T-helper 2 cell (primary cell): Measurements from ENCODE around the gene UGT1A10.

Experiments
- DNase-seq, 5 experiments: peaks; one replicate each; pipeline versions ENCODE4 v3.0.0 to v3.0.0-alpha.2; 2012 to 2022

Gene UGT1A10

GRCh38 chr2:233780771-233781170 is 144.5 kb downstream of the UGT1A10 start:
- DNase-seq, result no peak

GRCh38 chr2:233789554-233789953 is 153.3 kb downstream of the UGT1A10 start:
- no peak for DNase-seq

GRCh38 chr2:233791151-233791882 is 155.1 kb downstream of the UGT1A10 start:
- no peak for DNase-seq

GRCh38 chr2:233791883-233792329 is 155.7 kb downstream of the UGT1A10 start:
- no peak for DNase-seq

- DNase-seq, result no peak
Measured at GRCh38 chr2:233792720-233793119, 156.5 kb downstream of the UGT1A10 start.

GRCh38 chr2:233793465-233794127 is 157.3 kb downstream of the UGT1A10 start:
- no peak for DNase-seq

- no peak for DNase-seq
Measured at GRCh38 chr2:233794128-233794658, 157.9 kb downstream of the UGT1A10 start.

- DNase-seq, result no peak
Measured at GRCh38 chr2:233795735-233796171, 159.5 kb downstream of the UGT1A10 start.

- DNase-seq, result no peak
Measured at GRCh38 chr2:233796254-233796653, 160.0 kb downstream of the UGT1A10 start.

- DNase-seq, result no peak
Measured at GRCh38 chr2:233798335-233799086, 162.3 kb downstream of the UGT1A10 start.

GRCh38 chr2:233799087-233799665 is 162.9 kb downstream of the UGT1A10 start:
- no peak for DNase-seq

GRCh38 chr2:233799716-233800115 is 163.5 kb downstream of the UGT1A10 start:
- no peak for DNase-seq

GRCh38 chr2:233800208-233800607 is 164.0 kb downstream of the UGT1A10 start:
- DNase-seq, result no peak

- no peak for DNase-seq
Measured at GRCh38 chr2:233801357-233802131, 165.3 kb downstream of the UGT1A10 start.

GRCh38 chr2:233802132-233802815 is 166.0 kb downstream of the UGT1A10 start:
- DNase-seq, result no peak

GRCh38 chr2:233803292-233803911 is 167.2 kb downstream of the UGT1A10 start:
- no peak for DNase-seq

GRCh38 chr2:233803994-233804393 is 167.7 kb downstream of the UGT1A10 start:
- DNase-seq, result no peak

GRCh38 chr2:233807215-233807865 is 171.1 kb downstream of the UGT1A10 start:
- no peak for DNase-seq

- no peak for DNase-seq
Measured at GRCh38 chr2:233807966-233808935, 172.0 kb downstream of the UGT1A10 start.
